HepG2 (cell line): ENCODE data around the gene DNAJC4. TPM values are rescaled to one million over a fixed set of nuclear protein-coding genes. Genes with fewer than 3 reads are reported as not detected.

Experiments used
- AHDC1 ChIP-seq: sonication (generic); formaldehyde crosslinking; IDR thresholded peaks from 2 replicates; pipeline ENCODE4 v1.5.1; 2020; ENCODE audit warnings: mild to moderate bottlenecking, missing genetic modification reagents, borderline replicate concordance
- ATF7-NPFF ChIP-seq: sonication (generic); formaldehyde crosslinking; IDR thresholded peaks from 2 replicates; pipeline ENCODE4 v1.8.1; 2023; ENCODE audit warnings: mild to moderate bottlenecking, low read depth, missing genetic modification reagents, moderate library complexity
- GABPB1 ChIP-seq: IDR thresholded peaks from 2 replicates; pipeline ENCODE4 v1.6.1; 2016; ENCODE audit warnings: mild to moderate bottlenecking, missing genetic modification reagents, moderate library complexity, missing compliant biosample characterization
- KDM4B ChIP-seq: sonication (generic); formaldehyde crosslinking; IDR thresholded peaks from 2 replicates; pipeline ENCODE4 v1.4.0; 2020; ENCODE audit warnings: missing genetic modification reagents
- ZNF530 ChIP-seq: sonication (generic); formaldehyde crosslinking; IDR thresholded peaks from 2 replicates; pipeline ENCODE4 v1.5.0; 2020; ENCODE audit warnings: low read depth, mild to moderate bottlenecking, missing genetic modification reagents
- polyA plus RNA-seq, 8 experiments: library from polyadenylated mRNA; depleted of rRNA in 3 of 8; stranded (reverse) in 7 of 8; unstranded in 1 of 8; fragments of >200 nt; fragmentation: Illumina TruSeq in 4 of 8; extraction: Trizol in 4 of 8; gene quantifications; 2 replicates each; pipeline versions ENCODE4 v1.2.1 to v1.2.3, GENCODE V29; 2011 to 2016; ENCODE audit warnings: low read depth in 4 of 8, missing spikeins in 1 of 8, mixed read lengths in 1 of 8; ENCODE audit not compliant: insufficient read depth in 1 of 8
- total RNA-seq, 5 experiments: library from RNA; depleted of rRNA; stranded (reverse); fragments of >200 nt; fragmentation: Illumina TruSeq; extraction: Trizol; gene quantifications; 2 replicates each; pipeline ENCODE4 v1.2.3, GENCODE V29; 2016; ENCODE audit warnings: low read depth in 1 of 5
- TF ChIP-seq, protein P1 (sequence below): sonication (generic); formaldehyde crosslinking; IDR thresholded peaks from 2 replicates; pipeline ENCODE4 v1.9.0; 2022; ENCODE audit warnings: low read depth, missing genetic modification reagents
- TF ChIP-seq, protein P2 (sequence below), 2 experiments: fragments of 450-650 bp in 1 of 2; sonication (generic) in 1 of 2; formaldehyde crosslinking in 1 of 2; IDR thresholded peaks; 2 replicates each; pipeline versions ENCODE4 v1.6.1 to v1.8.0; 2016 to 2022; ENCODE audit warnings: antibody characterized with exemption in 1 of 2, mild to moderate bottlenecking in 1 of 2, missing genetic modification reagents in 1 of 2
- TF ChIP-seq, protein P3 (sequence below): sonication (generic); formaldehyde crosslinking; IDR thresholded peaks from 2 replicates; pipeline ENCODE4 v1.8.0; 2022; ENCODE audit warnings: missing genetic modification reagents, mild to moderate bottlenecking, borderline replicate concordance

Gene DNAJC4
- total and polyA plus RNA-seq, 2 of the 13 experiments (the other 11 are each of a cell fraction or from before 2014, with no cell fraction given): 10.3 to 60.8 TPM

- TF ChIP-seq AHDC1 (CRISPR knock-in tag): 0 out of 2 replicates have a peak, but pooled peaks have one; percentile 3
- peak; percentile 82 for TF ChIP-seq ATF7-NPFF (CRISPR knock-in tag)
- no peak for TF ChIP-seq ZNF530
- TF ChIP-seq KDM4B (CRISPR knock-in tag): 0 out of 2 replicates have a peak, but pooled peaks have one; percentile 10
- TF ChIP-seq, protein P1, sequence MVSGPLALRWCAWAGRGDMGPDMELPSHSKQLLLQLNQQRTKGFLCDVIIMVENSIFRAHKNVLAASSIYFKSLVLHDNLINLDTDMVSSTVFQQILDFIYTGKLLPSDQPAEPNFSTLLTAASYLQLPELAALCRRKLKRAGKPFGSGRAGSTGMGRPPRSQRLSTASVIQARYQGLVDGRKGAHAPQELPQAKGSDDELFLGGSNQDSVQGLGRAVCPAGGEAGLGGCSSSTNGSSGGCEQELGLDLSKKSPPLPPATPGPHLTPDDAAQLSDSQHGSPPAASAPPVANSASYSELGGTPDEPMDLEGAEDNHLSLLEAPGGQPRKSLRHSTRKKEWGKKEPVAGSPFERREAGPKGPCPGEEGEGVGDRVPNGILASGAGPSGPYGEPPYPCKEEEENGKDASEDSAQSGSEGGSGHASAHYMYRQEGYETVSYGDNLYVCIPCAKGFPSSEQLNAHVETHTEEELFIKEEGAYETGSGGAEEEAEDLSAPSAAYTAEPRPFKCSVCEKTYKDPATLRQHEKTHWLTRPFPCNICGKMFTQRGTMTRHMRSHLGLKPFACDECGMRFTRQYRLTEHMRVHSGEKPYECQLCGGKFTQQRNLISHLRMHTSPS (CRISPR knock-in tag): peak; percentile 55; the same call in 1 of the 2 replicates
- peak; percentile 91 for TF ChIP-seq GABPB1
- TF ChIP-seq, protein P2, sequence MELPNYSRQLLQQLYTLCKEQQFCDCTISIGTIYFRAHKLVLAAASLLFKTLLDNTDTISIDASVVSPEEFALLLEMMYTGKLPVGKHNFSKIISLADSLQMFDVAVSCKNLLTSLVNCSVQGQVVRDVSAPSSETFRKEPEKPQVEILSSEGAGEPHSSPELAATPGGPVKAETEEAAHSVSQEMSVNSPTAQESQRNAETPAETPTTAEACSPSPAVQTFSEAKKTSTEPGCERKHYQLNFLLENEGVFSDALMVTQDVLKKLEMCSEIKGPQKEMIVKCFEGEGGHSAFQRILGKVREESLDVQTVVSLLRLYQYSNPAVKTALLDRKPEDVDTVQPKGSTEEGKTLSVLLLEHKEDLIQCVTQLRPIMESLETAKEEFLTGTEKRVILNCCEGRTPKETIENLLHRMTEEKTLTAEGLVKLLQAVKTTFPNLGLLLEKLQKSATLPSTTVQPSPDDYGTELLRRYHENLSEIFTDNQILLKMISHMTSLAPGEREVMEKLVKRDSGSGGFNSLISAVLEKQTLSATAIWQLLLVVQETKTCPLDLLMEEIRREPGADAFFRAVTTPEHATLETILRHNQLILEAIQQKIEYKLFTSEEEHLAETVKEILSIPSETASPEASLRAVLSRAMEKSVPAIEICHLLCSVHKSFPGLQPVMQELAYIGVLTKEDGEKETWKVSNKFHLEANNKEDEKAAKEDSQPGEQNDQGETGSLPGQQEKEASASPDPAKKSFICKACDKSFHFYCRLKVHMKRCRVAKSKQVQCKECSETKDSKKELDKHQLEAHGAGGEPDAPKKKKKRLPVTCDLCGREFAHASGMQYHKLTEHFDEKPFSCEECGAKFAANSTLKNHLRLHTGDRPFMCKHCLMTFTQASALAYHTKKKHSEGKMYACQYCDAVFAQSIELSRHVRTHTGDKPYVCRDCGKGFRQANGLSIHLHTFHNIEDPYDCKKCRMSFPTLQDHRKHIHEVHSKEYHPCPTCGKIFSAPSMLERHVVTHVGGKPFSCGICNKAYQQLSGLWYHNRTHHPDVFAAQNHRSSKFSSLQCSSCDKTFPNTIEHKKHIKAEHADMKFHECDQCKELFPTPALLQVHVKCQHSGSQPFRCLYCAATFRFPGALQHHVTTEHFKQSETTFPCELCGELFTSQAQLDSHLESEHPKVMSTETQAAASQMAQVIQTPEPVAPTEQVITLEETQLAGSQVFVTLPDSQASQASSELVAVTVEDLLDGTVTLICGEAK (IDR thresholded peaks at IDR 0.05): no peak
- TF ChIP-seq, protein P2 (CRISPR knock-in tag; IDR thresholded peaks at IDR 0.05): peak; percentile 67
- TF ChIP-seq, protein P3, sequence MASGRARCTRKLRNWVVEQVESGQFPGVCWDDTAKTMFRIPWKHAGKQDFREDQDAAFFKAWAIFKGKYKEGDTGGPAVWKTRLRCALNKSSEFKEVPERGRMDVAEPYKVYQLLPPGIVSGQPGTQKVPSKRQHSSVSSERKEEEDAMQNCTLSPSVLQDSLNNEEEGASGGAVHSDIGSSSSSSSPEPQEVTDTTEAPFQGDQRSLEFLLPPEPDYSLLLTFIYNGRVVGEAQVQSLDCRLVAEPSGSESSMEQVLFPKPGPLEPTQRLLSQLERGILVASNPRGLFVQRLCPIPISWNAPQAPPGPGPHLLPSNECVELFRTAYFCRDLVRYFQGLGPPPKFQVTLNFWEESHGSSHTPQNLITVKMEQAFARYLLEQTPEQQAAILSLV (CRISPR knock-in tag): peak; percentile 91; the same call in 1 of the 2 replicates
Measured at GRCh38 chr11:64246871-64247728, 16.8 kb downstream of the DNAJC4 start, which contains the start of gene PPP1R14B (continued).
